ENCODE results near the gene CDK15.

DNA sequence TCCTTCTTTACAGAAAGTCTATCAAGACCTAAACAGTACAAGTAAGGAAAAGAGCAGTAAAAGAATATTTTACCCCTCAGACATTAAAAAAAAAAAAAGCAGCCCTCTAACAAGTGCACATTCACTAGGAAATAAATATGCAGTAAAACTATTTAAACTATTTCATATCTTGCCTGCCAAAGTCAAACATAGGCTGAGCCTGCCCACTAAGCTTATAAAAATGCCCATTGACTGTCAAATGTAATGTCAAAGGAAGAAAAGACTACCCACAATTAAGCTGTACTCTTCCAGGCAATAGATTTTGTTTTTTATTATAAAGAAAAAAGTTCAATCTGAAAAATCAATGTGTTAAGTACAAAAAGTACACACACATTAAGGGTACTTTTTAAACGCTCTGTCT, 37.4 kb upstream of the CDK15 start:
- TF ChIP-seq, protein P1, sequence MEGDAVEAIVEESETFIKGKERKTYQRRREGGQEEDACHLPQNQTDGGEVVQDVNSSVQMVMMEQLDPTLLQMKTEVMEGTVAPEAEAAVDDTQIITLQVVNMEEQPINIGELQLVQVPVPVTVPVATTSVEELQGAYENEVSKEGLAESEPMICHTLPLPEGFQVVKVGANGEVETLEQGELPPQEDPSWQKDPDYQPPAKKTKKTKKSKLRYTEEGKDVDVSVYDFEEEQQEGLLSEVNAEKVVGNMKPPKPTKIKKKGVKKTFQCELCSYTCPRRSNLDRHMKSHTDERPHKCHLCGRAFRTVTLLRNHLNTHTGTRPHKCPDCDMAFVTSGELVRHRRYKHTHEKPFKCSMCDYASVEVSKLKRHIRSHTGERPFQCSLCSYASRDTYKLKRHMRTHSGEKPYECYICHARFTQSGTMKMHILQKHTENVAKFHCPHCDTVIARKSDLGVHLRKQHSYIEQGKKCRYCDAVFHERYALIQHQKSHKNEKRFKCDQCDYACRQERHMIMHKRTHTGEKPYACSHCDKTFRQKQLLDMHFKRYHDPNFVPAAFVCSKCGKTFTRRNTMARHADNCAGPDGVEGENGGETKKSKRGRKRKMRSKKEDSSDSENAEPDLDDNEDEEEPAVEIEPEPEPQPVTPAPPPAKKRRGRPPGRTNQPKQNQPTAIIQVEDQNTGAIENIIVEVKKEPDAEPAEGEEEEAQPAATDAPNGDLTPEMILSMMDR (IDR thresholded peaks at IDR 0.05; ENCODE audit: low read length): no peak
- TF ChIP-seq EZH2 (optimal IDR thresholded peaks at IDR 0.05; ENCODE audit: low read depth, low read length): no peak
- no peak for TF ChIP-seq EZH2phosphoT487 (IDR thresholded peaks at IDR 0.05; ENCODE audit: low read length)

All from MM.1S (cell line).